Measurements from ENCODE around the gene MDP1.
"Not testable (repeated sequence)": the region's sequence is repeated elsewhere in the genome, so short reads cannot be mapped to it uniquely, and the experiment has no call there.

Gene MDP1

DNA sequence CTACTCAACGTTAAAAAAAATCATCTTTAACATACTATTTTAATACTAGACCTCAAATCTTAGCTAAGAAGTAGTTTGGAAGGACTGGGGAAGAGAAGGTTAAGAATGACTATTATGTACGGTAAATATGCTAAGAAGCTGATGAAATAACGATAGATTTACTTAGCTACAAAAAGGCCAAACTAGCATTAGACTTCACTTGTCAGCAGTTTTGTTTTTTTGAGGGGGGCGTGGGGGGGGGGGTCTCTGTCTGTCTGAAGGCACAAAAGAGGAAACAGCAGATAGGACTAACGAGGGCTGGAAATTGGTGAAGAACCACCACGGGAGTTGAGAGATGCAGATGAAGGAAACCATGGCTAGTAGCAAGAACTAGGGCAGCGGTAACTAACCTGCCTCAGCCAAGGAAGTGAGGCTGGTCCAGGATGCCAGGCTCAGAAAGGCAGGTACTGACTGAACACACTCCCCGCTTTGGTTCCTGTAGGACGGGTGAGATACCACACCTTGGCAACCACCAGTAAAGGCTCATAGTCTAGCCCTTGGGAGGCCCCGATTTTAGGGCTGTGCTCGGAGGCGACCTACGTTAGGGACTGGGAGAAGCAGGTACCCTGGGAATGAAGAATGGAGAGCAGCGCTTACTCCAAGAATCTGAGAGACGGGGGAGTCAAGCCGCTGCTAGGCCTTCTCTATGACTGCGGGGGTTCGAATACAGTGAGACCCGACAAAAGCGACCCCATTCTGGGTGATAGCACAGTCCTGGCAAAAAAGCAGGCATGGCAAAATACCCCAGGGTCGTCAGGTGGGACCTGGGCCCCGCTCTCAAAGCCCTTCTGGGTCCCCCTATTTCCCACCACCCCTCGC is 15.6 kb upstream of the MDP1 start:
- DNase-seq (ENCODE audit: low read depth) = no peak

DNA sequence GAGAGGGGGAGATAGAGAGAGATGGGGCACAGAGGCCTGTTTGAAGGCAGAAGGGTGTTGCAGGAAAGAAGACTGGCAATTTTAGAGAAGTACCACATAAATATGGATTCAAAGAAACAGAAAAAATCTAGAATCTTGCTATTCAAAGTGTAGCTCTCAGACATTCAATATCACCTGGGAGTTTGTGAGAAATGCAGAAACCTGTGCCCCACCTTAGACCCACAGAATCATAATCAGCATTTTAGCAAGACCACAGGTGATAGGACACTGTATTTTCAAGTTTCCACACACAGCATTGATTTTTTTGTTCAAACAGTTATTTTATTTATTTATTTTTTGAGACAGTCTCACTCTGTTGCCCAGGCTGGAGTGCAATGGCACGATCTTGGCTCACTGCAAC is 13.0 kb upstream of the MDP1 start:
- no peak for DNase-seq (ENCODE audit: low read depth)

DNA sequence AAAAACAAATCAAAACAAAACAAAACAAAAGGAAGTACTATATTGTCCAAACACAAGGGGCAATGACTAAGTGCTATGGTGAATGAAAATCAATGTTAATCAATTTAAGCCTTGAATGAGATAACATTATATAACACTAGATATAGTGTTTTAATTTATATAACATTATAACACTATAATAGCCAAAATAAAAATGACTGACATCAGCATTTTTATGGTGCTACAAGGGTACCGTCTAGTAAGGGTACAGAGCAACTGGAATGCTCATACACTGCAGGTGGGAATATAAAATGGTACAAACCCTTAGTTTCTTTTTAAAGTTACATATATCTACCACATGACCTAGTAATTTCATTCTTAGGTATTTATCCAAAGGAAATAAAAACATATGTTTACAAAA is 10.6 kb upstream of the MDP1 start:
- DNase-seq (ENCODE audit: low read depth) = no peak

DNA sequence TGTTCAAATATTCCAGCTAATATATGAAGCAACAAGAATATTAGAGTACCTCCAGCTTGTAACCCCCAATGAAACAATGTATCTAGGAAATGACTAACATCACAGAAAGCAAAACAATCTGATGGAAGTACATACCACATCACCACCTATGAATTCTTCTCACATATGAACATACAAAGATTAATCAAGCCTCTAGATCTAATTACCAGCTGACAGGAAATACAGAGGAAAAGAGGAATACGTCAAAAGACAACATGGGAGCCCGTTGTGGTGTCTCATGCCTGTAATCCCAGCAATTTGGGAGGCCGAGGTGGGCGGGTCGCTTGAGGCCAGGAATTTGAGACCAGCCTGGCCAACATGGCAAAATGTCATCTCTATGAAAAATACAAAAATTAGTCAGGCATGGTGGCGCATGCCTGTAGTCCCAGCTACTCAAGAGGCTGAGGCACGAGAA is 8.8 kb upstream of the MDP1 start:
- DNase-seq (ENCODE audit: low read depth) = no peak

DNA sequence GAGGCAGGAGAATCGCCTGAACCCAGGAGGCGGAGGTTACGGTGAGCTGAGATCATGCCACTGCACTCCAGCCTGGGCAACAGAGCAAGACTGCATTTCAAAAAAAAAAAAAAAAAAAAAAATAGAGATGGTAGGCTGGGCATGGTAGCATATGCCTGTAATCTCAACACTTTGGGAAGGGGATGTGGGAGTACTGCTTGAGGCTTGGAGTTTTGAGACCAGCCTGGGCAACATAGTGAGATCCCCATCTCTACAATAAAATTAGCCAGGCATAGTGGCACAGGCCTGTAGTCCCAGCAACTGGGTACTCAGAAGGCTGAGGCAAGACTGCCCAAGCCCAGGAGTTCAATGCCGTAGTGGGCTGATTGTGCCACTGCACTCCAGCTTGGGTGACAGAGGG is 7.1 kb upstream of the MDP1 start:
- not testable (repeated sequence) for DNase-seq (ENCODE audit: low read depth)

DNA sequence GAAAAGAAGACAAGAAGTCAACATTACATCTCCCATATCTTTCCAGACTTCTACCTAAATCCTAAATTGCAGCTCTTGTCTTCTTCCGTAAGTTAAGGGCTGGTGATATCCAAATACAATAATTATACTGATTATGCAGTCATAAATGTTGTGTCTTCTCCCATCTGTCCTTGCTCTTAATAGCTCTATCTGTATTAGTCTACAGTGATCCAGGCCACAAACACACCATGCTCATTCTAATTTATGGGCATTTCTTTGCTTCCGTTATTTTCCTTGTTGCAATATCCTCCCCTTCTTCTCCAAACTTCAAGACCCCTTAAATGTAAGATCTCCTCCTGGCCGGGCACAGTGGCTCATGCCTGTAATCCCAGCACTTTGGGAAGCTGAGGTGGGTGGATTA is 3.7 kb upstream of the MDP1 start:
- DNase-seq (ENCODE audit: low read depth) = no peak

DNA sequence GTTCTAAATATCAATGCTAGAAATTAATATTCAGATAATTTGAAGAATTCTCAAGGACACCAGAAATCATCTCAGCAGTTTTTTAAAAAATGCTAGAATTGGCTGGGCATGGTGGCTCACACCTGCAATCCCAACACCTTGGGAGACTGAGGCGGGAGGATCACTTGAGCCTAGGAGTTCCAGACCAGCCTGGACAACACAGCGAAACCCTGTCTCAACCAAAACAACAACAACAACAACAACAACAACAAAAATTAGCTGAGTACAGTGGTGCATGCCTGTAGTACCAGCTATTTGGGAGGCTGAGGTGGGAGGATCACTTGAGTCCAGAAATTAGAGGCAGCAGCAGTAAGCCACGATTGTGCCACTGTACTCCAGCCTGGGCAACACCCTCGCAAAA is 3.2 kb upstream of the MDP1 start:
- DNase-seq (ENCODE audit: low read depth) = no peak

DNA sequence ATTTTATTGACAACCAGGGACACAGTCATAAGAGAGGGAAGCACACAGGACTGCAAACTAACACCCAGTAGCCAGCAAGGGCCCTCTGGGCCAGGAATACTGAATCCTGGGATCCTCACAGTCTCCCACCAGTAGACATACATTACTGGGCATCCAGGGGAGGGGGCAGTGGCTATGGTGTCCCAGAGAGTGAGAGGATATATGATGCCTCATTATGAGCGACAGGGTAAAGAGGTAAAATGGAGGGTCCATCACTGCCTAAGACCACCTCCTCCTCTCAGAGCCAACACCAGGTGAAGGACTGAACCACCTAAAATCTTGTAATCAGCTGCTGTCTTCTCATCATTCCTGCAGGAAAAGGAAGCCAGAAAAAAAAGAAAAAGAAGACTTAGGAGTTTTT is 1.0 kb upstream of the MDP1 start:
- DNase-seq (ENCODE audit: low read depth) = not testable (repeated sequence)

DNA sequence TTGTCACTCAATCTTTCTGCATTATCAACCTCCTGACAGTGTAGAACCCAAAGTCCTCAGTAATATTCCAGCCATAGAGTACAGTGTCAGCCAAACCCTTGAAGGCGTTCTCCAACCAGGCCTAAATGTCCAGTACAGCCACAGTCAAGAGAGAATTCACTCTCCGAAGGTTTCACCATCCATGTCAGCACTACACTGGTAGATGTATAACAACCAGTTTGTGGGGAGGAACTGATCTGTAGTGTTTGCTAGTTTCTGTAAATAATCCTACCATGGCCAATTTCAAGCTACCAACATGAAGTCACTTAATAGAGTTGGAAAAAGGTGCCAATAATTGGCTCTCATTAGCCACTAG is 456 bp upstream of the MDP1 start:
- DNase-seq (ENCODE audit: low read depth) = no peak

DNA sequence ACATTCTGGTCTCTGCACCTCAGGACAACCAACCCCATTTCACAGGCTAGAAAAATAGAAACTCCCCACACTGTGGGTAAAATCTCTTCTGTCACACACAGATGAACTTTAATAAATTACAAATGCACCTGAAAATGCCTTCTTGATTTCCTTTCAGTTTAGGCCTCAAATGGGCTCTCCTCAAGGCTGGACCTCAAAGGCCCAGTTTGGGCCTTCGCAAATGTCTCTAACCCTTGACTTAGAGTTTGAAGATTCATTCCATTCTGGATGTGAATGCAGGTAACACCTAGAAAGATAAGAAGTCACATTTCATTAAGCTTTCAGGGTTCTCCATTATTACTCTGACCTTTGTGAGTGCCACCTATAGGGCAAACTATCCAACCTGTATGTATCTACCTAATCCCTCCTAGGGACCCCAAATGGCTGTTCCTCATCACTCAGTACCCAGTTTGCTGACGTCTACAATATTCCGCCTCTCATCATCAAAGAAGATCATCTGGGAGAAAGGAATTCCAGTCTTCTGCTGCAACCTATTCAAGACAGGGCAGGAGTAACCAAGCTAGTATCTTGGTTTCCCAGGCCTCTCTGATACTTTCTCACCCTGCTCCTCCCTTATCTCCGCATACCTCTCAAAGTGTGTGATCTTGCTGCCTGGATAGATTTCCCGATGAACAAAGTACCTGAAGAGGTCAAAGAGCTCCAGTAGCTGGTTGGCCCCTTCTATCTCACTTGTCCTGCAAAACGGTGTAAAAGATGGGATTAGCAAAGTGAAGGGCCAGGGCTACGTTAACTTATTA is 1.8 kb downstream of the MDP1 start:
- no peak for DNase-seq (ENCODE audit: low read depth)

DNA sequence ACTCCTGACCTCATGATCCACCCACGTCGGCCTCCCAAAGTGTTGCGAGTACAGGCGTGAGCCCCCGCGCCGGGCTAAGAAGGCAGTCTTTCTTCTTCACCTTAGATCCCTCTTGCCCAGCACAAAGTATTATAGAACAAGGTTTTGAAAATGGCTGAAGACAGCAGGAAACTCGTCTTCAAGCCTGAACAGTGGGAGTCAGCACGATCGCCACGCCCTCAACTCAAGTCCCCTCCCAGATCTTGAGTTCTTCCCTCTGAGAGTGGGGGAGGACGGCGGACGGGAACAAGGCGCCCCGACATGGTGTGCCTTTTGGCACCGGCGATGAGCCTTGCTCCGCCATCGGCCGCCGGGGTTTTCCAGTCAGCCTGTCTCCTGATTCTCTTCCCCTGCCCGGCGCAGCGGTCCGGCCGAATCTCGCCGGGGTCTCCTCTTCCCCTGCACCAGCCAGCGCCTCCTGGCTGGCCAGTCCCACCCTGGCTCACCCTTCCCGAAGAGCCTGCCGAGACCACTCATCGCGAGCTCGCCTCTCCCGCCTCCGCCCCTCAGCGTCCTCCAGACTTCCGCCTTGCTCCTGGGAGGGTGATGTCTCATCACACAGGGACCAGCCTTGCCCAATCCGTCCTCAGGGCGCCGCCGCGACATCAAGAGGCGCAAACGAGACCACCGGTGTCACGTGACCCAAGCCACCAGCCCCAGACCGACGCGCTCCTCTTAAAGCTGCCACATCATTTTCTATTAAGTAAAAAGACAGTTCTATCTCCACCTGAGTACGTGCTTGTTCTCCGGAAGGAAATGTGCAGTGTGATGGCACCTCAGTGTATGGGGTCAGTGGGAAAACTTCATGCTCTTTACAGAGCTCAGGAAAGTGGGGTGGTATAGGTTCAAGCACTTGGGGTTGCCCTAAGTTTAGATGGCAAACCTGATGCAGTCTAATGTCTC is 2.7 kb downstream of the MDP1 start, which contains the start of gene CHMP4A:
Gene CHMP4A (minus strand): TSS at position 565 of the 942 bp plus-strand sequence. CDS start 49 bp downstream, at position 516.
- DNase-seq (ENCODE audit: low read depth) = peak; percentile 94

DNA sequence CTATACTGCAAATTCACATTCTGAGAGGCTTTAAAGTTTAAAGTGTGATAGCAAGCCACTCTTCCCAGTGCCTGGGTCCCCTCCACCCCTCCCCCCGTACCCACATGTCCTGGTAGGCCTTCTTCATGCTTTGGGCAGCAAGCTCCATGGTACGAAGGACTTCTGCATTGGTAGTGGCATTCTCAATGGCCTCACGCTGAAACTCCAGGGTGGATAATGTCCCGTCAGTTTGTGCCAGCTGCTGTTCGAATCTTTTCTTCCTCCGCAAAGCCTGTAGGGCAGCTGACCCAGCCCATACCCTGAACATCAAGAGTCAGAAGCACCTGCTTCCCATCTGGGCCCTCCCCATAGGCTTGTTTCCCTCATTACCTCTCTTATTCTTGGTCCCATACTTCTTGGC is 4.6 kb downstream of the MDP1 start:
- DNase-seq (ENCODE audit: low read depth) = no peak

DNA sequence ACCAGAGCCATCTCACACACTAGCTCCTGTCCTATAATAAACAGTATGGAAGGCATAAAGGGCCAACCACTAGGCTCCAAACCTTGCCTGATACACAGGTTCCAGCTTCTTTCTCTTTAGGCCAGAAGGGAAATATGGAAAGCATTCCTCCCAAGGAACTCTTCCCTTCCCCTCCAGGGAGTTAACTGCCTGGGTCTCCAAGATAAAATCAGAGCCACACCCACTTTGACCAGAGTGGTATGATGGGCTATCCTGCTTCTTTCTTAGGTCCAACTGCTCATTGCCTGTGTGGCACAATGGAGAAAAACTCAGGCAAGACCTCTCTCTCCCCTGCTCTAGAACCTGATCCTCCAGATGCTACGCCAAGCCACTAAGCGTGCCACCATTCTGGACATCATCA is 8.2 kb downstream of the MDP1 start:
- no peak for DNase-seq (ENCODE audit: low read depth)

DNA sequence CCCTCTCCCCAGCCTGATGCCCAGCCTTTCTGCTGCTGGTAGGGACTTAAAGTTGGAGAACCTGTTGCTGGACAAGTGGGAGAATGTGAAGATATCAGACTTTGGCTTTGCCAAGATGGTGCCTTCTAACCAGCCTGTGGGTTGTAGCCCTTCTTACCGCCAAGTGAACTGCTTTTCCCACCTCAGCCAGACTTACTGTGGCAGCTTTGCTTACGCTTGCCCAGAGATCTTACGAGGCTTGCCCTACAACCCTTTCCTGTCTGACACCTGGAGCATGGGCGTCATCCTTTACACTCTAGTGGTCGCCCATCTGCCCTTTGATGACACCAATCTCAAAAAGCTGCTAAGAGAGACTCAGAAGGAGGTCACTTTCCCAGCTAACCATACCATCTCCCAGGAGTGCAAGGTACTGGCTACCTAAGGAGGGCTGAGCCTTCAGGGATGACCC is 8.7 kb downstream of the MDP1 start:
- no peak for DNase-seq (ENCODE audit: low read depth)

DNA sequence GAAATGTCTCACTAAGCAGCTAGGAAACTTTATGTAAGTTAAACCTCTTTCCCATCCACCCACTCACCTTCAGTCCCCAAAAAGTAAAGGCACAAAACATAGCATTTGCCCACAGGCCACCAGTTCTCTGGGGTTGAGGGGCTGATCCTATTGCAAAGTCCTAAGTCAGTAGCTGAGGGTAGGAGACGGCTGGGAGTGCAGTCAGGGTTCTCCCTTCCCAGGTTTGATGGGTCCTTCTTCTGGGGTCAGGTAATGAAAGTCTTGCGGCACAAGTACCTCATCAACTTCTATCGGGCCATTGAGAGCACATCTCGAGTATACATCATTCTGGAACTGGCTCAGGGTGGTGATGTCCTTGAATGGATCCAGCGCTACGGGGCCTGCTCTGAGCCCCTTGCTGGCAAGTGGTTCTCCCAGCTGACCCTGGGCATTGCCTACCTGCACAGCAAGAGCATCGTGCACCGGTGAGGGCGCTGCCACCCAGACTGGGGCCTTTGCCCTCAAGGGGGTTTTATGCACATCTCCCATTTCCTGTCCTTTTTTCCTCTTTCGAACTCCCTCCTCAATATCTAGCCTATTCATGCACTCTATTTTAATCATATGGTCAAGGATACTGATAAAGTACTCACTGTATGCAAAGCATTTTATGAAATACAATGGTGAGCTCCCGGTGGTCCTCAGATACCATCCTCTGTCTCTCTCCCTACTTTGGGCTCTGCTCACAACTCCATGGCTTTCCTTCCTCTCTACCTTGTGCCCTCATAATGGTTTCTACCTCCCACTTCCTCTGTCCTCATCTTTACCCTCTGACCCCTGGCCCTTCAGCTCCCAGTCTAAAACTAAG is 9.4 kb downstream of the MDP1 start:
- DNase-seq (ENCODE audit: low read depth) = no peak

DNA sequence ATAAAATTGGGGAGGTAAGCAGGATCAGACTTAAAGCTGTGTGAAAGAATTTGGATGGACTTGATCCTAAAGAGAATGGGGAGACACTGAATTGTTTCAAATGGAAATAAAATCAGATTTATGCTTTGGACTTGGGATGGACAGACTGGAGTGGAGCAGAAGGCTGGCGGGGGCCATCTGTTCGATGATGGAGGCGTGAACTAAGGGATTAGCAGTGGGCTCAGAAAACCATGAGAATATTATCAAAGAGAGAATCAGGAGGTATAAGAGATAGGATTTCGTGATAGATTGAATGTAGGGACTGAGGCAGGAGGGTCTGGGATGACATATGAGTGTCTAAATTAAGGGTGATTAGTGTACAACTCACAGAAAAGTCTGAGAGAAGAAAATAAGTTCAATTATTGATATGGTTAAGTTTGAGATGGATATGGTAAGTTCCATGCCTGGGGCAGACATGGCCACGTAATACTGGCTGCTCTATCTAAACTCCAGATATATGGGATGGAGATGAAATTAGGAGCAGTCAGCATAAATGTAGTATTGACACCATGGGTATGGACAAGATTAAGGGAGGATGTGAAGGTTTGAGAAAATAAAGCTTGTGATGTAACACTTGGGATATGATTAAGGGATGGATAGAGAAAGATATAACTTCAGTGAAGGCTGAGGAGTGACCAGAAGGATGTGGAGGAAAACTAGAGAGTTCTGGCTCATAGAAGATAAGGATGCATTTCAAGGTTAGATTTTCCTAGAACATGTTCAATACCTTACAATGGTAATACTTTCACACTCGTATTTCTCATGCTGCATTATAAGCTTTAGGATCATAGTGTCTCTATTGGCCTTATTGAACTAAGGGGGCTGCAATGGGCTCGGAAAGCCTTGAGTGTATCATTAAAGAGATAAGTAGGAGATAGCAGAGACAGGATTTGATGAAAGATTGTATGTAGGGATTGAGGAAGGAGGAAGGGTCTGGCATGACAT is 11.4 kb downstream of the MDP1 start:
- no peak for DNase-seq (ENCODE audit: low read depth)

DNA sequence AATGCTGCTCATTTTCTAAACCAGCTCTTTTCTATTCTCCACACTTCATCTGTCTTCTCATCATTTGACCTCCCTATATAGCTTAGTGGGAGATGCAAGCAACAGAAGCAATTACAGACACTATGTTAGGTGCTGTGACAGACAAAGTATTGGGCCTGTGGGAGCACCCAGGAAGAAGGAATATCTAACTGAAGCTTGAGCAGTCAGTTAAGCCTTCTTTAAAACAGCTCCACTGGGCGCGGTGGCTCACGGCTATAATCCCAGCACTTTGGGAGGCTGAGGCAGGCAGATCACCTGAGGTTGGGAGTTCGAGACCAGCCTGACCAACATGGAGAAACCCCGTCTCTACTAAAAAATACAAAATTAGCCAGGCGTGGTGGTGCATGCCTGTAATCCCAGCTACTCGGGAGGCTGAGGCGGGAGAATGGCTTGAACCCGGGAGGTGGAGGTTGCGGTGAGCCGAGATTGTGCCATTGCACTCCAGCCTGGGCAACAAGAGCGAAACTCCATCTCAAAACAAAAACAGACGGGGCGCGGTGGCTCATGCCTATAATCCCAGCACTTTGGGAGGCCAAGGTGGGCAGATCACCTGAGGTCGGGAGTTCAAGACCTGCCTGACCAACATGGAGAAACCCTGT is 12.5 kb downstream of the MDP1 start:
- not testable (repeated sequence) for DNase-seq (ENCODE audit: low read depth)

DNA sequence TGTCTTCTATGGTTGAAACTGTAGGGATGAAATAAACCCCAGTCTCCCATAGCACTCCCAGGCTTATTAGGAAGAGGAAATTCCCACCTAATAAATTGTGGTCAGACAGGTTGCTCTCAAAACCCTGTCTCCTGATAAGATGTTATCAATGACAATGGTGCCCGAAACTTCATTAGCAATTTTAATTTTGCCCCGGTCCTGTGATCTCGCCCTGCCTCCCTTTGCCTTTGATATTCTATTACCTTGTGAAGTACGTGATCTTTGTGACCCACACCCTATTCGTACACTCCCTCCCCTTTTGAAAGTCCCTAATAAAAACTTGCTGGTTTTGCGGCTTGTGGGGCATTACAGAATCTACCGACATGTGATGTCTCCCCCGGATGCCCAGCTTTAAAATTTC is 13.3 kb downstream of the MDP1 start:
- not testable (repeated sequence) for DNase-seq (ENCODE audit: low read depth)

DNA sequence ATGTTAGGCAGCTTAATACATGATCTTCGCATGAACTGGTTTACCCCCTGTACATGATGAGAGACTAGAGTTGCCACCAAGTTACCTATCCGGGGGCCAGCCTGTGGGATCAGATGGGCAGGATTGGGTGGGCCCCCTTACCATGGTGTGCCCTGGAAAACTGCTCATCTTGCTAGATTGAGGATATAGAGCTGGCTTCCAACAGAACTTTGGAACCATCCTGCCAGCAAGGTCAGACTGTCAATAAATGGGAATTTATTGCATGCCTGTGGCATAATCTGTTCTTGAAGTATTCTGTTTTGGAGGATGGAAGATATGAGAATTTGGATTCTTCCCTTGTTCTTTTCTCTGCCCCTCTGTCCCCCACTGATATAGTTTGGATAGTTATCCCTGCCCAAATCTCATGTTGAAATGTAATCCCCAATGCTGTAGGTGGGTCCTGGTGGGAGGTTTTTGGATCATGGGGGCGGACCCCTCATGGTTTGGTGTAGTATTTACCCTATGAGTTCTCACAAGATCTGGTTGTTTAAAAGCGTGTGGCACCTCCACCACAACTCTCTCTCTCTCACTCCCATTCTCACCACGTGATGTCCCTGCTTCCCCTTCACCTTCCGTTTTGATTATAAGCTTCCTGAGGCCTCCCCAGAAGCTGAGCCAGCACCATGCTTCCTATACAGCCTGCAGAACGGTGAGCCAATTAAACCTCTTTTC is 16.9 kb downstream of the MDP1 start:
- DNase-seq (ENCODE audit: low read depth) = no peak
